ENCODE results near the gene TBCE.
A peak's percentile ranks its signal among the peaks of the same experiment; 100 is the strongest.

TBCE gene

GRCh38 chr1:235326719-235327558 lies 40.3 kb upstream of the TBCE start:
- TF ChIP-seq CTCF (IDR thresholded peaks at IDR 0.05; ENCODE audit: low read depth, low read length, missing control alignments), result no peak
- DNase-seq (ENCODE audit: low read depth), result peak; percentile 70
- H3K4me3 ChIP-seq (ENCODE audit: low read depth, low read length), result peak overlapping the region; percentile 98

- DNase-seq (ENCODE audit: low read depth), result no peak
These were observed 39.5 kb upstream of the TBCE start, which contains the start of gene ARID4B for GRCh38 chr1:235327559-235328270. ARID4B (minus strand) TSS chr1:235328179; CDS start chr1:235326919, 1,260 bp downstream.

GRCh38 chr1:235328271-235329138 lies 38.7 kb upstream of the TBCE start, which contains the start of gene GGPS1:
GGPS1 (plus strand) TSS chr1:235328570; CDS start chr1:235335265, 6,695 bp downstream.
- peak within 1 kb of the TSS; percentile 98 for H3K4me3 ChIP-seq (ENCODE audit: low read depth, low read length)
- peak; percentile 100 for DNase-seq (ENCODE audit: low read depth)
- TF ChIP-seq CTCF (IDR thresholded peaks at IDR 0.05; ENCODE audit: low read depth, low read length, missing control alignments), result no peak

More at GRCh38 chr1:235327559-235328270, 39.5 kb upstream of the TBCE start, which contains the start of gene ARID4B:
- TF ChIP-seq CTCF (IDR thresholded peaks at IDR 0.05; ENCODE audit: low read depth, low read length, missing control alignments), result no peak
- peak within 1 kb of the TSS; percentile 98 for H3K4me3 ChIP-seq (ENCODE audit: low read depth, low read length)

- H3K4me3 ChIP-seq (ENCODE audit: low read depth, low read length), result peak overlapping the region; percentile 78
- peak; percentile 23 for TF ChIP-seq CTCF (IDR thresholded peaks at IDR 0.05; ENCODE audit: low read depth, low read length, missing control alignments)
- DNase-seq (ENCODE audit: low read depth), result peak; percentile 49
These were observed 37.9 kb upstream of the TBCE start for GRCh38 chr1:235329139-235329902.

GRCh38 chr1:235330918-235331285 lies 36.3 kb upstream of the TBCE start:
- no peak for TF ChIP-seq CTCF (IDR thresholded peaks at IDR 0.05; ENCODE audit: low read depth, low read length, missing control alignments)
- DNase-seq (ENCODE audit: low read depth), result no peak
- H3K4me3 ChIP-seq (ENCODE audit: low read depth, low read length), result no peak overlapping the region

GRCh38 chr1:235331401-235331800 lies 35.8 kb upstream of the TBCE start:
- H3K4me3 ChIP-seq (ENCODE audit: low read depth, low read length), result no peak overlapping the region
- no peak for TF ChIP-seq CTCF (IDR thresholded peaks at IDR 0.05; ENCODE audit: low read depth, low read length, missing control alignments)
- DNase-seq (ENCODE audit: low read depth), result no peak
